ENCODE data around the gene TICRR.

Gene TICRR

GRCh38 chr15:89628806-89629715 is 53.8 kb downstream of the TICRR start:
- no peak for DNase-seq (ENCODE audit: low read depth)

GRCh38 chr15:89629829-89630228 is 54.6 kb downstream of the TICRR start:
- DNase-seq (ENCODE audit: low read depth): no peak

GRCh38 chr15:89630260-89630659 is 55.0 kb downstream of the TICRR start:
- DNase-seq (ENCODE audit: low read depth): no peak

GRCh38 chr15:89630974-89631901 is 56.0 kb downstream of the TICRR start:
- DNase-seq (ENCODE audit: low read depth): no peak

- DNase-seq (ENCODE audit: low read depth): no peak
These were observed 56.6 kb downstream of the TICRR start for GRCh38 chr15:89631902-89632264.

- no peak for DNase-seq (ENCODE audit: low read depth)
These were observed 57.5 kb downstream of the TICRR start for GRCh38 chr15:89632563-89633430.

- DNase-seq (ENCODE audit: low read depth): no peak
These were observed 58.3 kb downstream of the TICRR start for GRCh38 chr15:89633585-89633984.

- no peak for DNase-seq (ENCODE audit: low read depth)
These were observed 65.0 kb downstream of the TICRR start for GRCh38 chr15:89640245-89640644.

GRCh38 chr15:89641053-89641452 is 65.8 kb downstream of the TICRR start:
- no peak for DNase-seq (ENCODE audit: low read depth)

- DNase-seq (ENCODE audit: low read depth): no peak
These were observed 66.8 kb downstream of the TICRR start for GRCh38 chr15:89642106-89642505.

- DNase-seq (ENCODE audit: low read depth): no peak
These were observed 70.4 kb downstream of the TICRR start for GRCh38 chr15:89645680-89646079.

- DNase-seq (ENCODE audit: low read depth): no peak
These were observed 71.3 kb downstream of the TICRR start for GRCh38 chr15:89646416-89647141.

GRCh38 chr15:89647191-89647851 is 72.1 kb downstream of the TICRR start:
- DNase-seq (ENCODE audit: low read depth): no peak

- DNase-seq (ENCODE audit: low read depth): no peak
These were observed 73.1 kb downstream of the TICRR start for GRCh38 chr15:89648106-89649012.

GRCh38 chr15:89649013-89649625 is 73.8 kb downstream of the TICRR start:
- DNase-seq (ENCODE audit: low read depth): no peak

- no peak for DNase-seq (ENCODE audit: low read depth)
These were observed 74.4 kb downstream of the TICRR start for GRCh38 chr15:89649716-89650115.

GRCh38 chr15:89652131-89652530 is 76.9 kb downstream of the TICRR start:
- no peak for DNase-seq (ENCODE audit: low read depth)

GRCh38 chr15:89652666-89653065 is 77.4 kb downstream of the TICRR start:
- no peak for DNase-seq (ENCODE audit: low read depth)

GRCh38 chr15:89653578-89653977 is 78.3 kb downstream of the TICRR start:
- DNase-seq (ENCODE audit: low read depth): no peak
